GM10847 (cell line): ENCODE results near the gene GAS7.

ENCODE experiments used
- POLR2A ChIP-seq: IDR thresholded peaks from 2 replicates; pipeline ENCODE4 v1.6.1; 2011; ENCODE audit not compliant: insufficient read length; ENCODE audit errors: extremely low read depth

The GAS7 gene

GRCh38 chr17:10031606-10032005 lies 166.8 kb downstream of the GAS7 start:
- TF ChIP-seq POLR2A = no peak

DNA sequence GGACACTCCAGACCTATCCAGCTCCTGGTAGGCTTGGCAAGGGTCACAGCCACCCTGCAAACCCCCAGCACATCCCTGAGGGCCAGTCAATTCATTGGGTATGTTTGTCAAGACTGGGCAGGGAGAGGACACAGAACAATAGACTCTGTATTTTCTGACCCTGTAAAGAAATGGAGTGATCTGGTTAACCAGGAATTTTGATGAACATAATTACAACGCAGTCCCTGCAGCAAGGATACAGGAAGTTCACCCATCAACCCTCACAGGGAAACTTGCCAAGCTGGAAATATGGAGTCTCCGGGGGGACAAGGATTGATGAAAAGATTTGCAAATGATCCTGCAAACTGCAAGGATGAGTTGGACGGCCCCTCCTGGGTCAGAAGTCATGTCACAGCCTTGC lies 167.3 kb downstream of the GAS7 start:
- no peak for TF ChIP-seq POLR2A

GRCh38 chr17:10029129-10029528 lies 169.3 kb downstream of the GAS7 start:
- TF ChIP-seq POLR2A = no peak

GRCh38 chr17:10025976-10026901 lies 172.2 kb downstream of the GAS7 start:
- TF ChIP-seq POLR2A = no peak

DNA sequence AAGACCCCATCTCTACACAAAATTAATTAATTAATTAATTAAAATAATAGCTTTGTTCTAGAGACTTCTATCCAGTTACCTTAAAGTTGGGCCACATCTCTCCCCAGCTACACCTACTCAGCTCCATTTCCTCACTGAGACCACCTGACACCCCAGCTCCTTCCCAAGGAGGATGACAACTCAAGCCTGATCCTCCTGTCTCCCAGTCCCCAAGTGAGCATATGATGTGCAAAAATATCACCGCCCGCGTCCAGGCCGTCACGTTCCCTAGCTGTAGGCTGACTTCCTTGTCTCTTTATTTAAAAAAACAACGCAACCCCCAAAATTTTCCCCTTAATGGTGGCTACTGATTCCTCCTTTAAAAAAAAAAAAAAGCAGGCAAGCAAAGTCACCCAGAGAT lies 173.2 kb downstream of the GAS7 start:
- no peak for TF ChIP-seq POLR2A

- no peak for TF ChIP-seq POLR2A
Observed at GRCh38 chr17:10022416-10022815, 176.0 kb downstream of the GAS7 start.

DNA sequence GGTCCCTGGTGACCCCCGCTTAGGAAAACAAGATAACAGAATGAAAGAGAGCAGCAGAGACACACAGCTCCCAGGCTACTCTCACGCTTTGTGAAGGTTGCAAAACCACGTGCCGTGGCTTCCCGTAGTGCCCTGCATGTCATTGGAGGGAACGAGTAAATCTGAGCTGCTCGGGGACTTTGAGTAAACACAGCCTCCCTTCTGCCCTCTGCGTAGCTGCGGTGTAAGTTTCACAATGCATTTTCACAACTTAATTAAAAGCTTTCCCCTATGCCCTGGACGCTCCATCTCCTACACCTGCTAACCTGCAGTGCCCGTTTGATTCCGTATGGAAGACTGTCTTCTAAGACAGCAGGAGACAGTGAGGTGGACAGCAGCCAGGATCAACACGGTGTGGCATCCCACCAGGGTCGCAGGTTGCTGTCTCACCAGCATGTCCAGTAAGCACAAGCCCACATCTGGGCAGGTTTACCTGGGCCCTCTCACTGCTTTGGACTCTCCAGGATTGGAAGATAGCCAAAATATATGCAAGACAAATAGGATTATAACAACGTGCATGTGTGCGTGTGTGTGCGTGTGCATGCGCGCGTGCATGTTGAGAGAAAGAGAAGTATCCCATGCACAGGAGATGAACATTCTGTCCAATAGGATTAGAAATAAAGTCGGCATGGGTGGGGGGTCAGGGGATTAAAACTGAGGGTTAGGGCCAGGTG lies 177.0 kb downstream of the GAS7 start:
- no peak for TF ChIP-seq POLR2A

- no peak for TF ChIP-seq POLR2A
Observed at GRCh38 chr17:10019941-10020451, 178.4 kb downstream of the GAS7 start.

DNA sequence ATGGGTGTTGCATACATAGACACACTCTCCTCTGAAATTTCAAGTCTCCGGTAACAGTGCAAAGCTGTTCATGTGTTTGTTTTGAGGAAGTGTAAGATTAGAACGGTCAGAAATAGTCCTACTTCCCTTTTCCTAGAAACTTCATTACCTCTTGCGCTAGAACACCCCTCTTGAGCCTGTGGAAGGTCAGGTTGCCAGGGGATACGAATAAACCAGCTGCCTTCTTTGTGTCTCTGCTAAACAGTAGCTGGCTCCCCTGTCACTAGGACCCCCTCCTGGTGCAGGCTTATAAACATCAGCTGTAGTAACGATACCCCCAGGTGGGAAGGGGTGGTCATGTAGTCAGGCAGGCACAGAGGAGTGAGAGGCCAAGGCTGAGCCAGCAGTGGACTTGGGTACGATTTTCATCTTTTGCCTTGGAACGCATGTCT lies 179.9 kb downstream of the GAS7 start:
- TF ChIP-seq POLR2A = no peak

DNA sequence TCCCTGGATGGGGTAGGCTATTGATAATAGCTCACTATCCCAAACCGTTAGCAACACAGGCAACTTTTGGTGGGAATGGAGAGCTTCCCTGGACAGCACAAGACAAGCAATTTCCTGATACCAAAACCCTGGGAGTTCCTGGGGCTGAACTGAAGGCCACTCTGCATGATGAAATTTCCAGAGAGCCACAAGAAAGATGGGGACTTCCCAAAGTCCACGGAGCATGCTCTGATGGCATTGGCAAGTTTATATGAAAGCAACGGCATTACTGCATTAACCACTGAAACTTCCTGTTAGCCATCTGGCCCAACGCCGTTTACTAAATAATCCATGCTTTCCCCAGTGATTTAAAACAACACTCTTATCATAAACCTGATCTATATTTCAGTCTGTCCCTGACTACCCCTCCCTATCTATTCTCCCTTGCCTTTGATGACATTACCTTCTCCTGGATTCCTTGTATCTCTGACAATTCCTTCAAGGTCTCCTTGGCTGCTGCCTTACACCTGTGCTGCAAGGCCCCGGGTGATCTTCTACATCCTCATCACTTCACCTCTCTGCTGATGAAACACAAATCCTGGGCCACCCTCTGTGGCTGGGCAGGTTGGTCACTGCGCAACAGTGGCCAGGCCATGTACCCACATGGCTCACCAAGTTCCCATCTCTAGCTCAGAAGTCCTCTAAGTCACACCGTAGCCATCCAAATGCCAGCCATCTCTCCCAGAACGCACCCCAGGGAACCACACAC lies 184.9 kb downstream of the GAS7 start:
- TF ChIP-seq POLR2A = no peak

DNA sequence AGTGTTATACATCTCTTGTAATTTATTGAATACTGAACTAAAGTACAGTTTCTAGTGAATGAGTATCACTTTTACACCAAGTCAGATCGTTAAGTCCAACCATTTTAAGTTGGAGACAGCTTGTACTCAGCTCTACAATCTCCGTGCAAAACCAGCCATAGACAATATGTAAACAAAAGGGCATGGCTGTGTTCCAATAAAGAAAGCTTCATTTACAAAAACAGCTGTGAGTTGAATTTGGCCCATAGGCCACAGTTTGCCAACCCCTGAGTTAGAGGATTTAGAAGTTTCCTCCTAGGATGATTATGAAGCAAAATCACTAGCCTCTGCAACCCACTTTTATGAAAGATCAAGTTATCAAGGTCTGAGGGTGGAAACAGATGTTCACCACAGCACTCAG lies 187.7 kb downstream of the GAS7 start:
- TF ChIP-seq POLR2A = no peak

DNA sequence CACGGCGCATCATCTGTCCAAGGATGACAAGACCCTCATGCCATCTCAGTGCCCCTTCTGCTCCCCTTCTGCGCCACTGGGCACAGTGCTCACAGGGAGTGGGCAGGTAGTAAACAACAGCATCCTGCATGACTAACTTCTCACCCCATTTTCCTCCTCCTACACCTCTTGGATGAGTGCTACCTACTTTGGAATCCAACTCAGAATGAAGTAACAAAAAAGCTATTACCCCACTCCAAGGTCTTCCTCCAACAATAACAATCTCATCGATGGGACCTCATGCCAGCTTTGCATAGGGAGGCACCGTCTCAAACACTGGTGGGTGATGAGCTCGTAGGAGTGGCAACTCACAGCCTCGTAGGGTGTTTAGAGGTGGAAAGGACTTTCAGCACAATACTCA lies 194.7 kb downstream of the GAS7 start:
- TF ChIP-seq POLR2A = no peak

DNA sequence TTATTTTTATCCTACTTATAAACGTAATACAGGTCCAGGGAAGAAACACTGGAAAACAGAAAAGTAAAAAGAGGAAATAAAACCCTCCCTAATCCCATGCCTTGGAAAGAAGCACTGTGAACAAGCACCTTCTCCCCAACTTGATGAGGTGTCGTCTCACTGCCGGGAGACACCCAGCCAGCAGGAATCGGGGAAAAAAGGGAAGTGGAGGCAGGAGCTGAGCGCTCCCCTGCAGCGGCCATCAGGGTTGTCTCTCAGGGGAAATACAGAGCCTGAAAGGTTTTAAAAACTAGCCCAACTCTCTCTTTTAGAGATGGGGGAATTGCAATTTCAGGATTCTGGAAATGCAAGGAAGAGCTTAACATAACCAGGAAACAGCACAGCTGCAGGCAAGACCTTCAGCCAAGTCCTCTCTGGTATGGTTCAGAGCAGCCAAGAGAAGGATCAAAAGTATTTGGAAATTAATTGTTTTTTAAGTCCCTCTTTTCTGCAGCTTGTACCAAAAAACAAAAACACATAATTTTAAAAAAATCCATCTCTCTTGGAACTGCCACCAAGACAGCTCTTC lies 197.0 kb downstream of the GAS7 start:
- no peak for TF ChIP-seq POLR2A

DNA sequence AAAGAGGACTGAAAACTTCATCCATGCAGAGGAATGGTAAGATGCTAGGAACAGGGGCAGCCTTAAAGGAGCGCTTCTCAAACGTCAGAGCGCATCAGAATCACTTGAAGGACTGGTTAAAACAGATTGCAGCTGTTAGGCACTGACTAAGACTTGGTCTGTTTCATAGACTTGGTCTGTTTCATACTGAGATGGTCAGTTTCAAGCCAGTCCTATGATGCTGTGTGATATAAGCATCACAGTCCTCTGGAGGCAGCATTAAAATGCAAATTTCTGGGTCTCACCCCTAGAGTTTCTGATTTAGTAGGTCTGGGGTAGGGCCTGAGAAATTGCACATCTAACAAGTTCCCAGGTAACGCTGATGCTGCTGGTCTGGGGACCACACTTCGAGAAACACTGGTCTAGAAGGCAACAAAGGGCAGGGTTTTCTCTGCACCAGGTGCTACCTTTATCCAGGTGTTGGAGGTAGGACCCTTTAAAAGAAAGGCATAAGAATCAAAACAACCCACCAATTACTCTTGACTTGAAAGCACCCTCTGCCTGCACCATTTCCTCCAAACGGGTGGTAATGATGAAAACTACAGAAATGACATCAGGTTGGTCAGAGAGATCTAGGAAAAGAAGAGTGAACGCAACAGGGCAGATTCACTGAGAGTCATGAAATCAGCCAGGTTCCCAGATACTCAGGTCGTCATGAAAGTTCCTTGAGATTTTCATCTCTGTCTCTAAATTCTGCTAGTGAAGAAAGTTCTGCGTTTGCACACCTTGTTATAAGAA lies 198.3 kb downstream of the GAS7 start:
- TF ChIP-seq POLR2A = no peak
